H1 (cell line): Measurements from ENCODE around the gene THAP5. TPM values are rescaled to one million over a fixed set of nuclear protein-coding genes. Genes with fewer than 3 reads are reported as not detected.

Experiments used
- CTCF ChIA-PET: fragments of 300-600 bp; sonication (Branson Sonifier 250); formaldehyde crosslinking; loops from one replicate; lab custom pipeline; 2021; ENCODE audit not compliant: partially characterized antibody; lab: Charles Lee
- POLR2A ChIA-PET: fragments of 300-600 bp; sonication (Branson Sonifier 250); formaldehyde crosslinking; loops from one replicate; lab custom pipeline; 2021; ENCODE audit warnings: inconsistent platforms; ENCODE audit not compliant: partially characterized antibody; lab: Charles Lee
- DNase-seq, 2 experiments: peaks; one replicate each; pipeline versions ENCODE4 v3.0.0 to v3.0.0-alpha.2; 2010 to 2022; ENCODE audit warnings: low spot score in 2 of 2, low read depth in 1 of 2, mixed read lengths in 1 of 2
- FAIRE-seq: peaks from 2 replicates; lab custom pipeline; 2011; peaks lifted over from hg19 to GRCh38; lab: Jason Lieb, UNC
- H2AFZ ChIP-seq: 2 replicates; pipeline ENCODE4 v1.8.1; 2012; ENCODE audit warnings: low read length, inconsistent platforms
- H2AK5ac ChIP-seq: 2 replicates; pipeline ENCODE4 v1.6.1; 2013; ENCODE audit warnings: low read depth, low read length
- H2BK120ac ChIP-seq: replicated peaks from 2 replicates; pipeline ENCODE3; 2013; ENCODE audit warnings: low read depth, low read length, inconsistent platforms
- H2BK12ac ChIP-seq: 2 replicates; pipeline ENCODE4 v1.6.1; 2013; ENCODE audit warnings: low read depth, low read length
- H2BK15ac ChIP-seq: 2 replicates; pipeline ENCODE4 v1.6.1; 2013; ENCODE audit warnings: low read length
- H2BK20ac ChIP-seq: 2 replicates; pipeline ENCODE4 v1.6.1; 2013; ENCODE audit warnings: low read length
- H2BK5ac ChIP-seq: 2 replicates; pipeline ENCODE4 v1.6.1; 2013; ENCODE audit warnings: low read depth, low read length
- H3K14ac ChIP-seq: 2 replicates; pipeline ENCODE4 v1.6.1; 2013; ENCODE audit warnings: inconsistent platforms; ENCODE audit not compliant: insufficient read length
- H3K18ac ChIP-seq: 2 replicates; pipeline ENCODE4 v1.6.1; 2013; ENCODE audit warnings: low read length; ENCODE audit errors: extremely low read depth
- H3K23ac ChIP-seq: 2 replicates; pipeline ENCODE4 v1.6.1; 2013; ENCODE audit warnings: inconsistent platforms; ENCODE audit not compliant: insufficient read length
- H3K23me2 ChIP-seq: 2 replicates; pipeline ENCODE4 v1.6.1; 2013; ENCODE audit warnings: low read depth, low read length
- H3K27ac ChIP-seq: 2 replicates; pipeline ENCODE4 v1.6.1; 2011; ENCODE audit warnings: low read depth, low read length, inconsistent platforms
- H3K27me3 ChIP-seq, 4 experiments: replicated peaks in 1 of 4; 1 replicate in 1 of 4; 2 replicates in 3 of 4; pipeline versions ENCODE4 v1.6.1 to v1.8.1; 2011 to 2013; ENCODE audit warnings: low read length in 3 of 4, mild to moderate bottlenecking in 3 of 4, inconsistent platforms in 2 of 4, mixed read lengths in 2 of 4, moderate library complexity in 1 of 4; ENCODE audit not compliant: control insufficient read depth in 3 of 4, insufficient read depth in 3 of 4; ENCODE audit errors: extremely low read depth in 1 of 4
- H3K36me3 ChIP-seq, 4 experiments: 2 replicates each; pipeline versions ENCODE4 v1.6.1 to v1.8.1; 2011 to 2013; ENCODE audit warnings: mild to moderate bottlenecking in 4 of 4, low read length in 3 of 4, moderate library complexity in 2 of 4, control low read depth in 1 of 4, inconsistent platforms in 1 of 4; ENCODE audit not compliant: insufficient read depth in 4 of 4, control insufficient read depth in 2 of 4
- H3K4ac ChIP-seq: replicated peaks from 2 replicates; pipeline ENCODE3; 2013; ENCODE audit warnings: low read length, low read depth, mixed read lengths, inconsistent platforms; ENCODE audit not compliant: insufficient read length
- H3K4me1 ChIP-seq, 4 experiments: replicated peaks in 1 of 4; 1 replicate in 1 of 4; 2 replicates in 3 of 4; pipeline versions ENCODE4 v1.6.1 to v1.8.1; 2011 to 2013; ENCODE audit warnings: low read length in 3 of 4, inconsistent platforms in 2 of 4, mixed read lengths in 1 of 4; ENCODE audit not compliant: insufficient read depth in 4 of 4, control insufficient read depth in 3 of 4
- H3K4me2 ChIP-seq, 2 experiments: 2 replicates each; pipeline versions ENCODE4 v1.6.1 to v1.8.1; 2011 to 2013; ENCODE audit warnings: low read depth in 2 of 2, low read length in 2 of 2, control low read depth in 1 of 2, inconsistent platforms in 1 of 2, mild to moderate bottlenecking in 1 of 2; ENCODE audit not compliant: insufficient read depth in 1 of 2
- H3K4me3 ChIP-seq, 4 experiments: fragments of 200-600, 300-600 bp in 1 of 4; sonication (generic), shearing (Covaris generic), sonication (Bioruptor Twin) in 1 of 4; 2 replicates each; pipeline versions ENCODE4 v1.5.1 to v1.8.1; 2011 to 2016; ENCODE audit warnings: low read length in 4 of 4, low read depth in 3 of 4, control low read depth in 2 of 4, inconsistent platforms in 2 of 4, mild to moderate bottlenecking in 2 of 4, mixed read lengths in 1 of 4, moderate library complexity in 1 of 4; ENCODE audit not compliant: insufficient read depth in 2 of 4; ENCODE audit errors: extremely low read depth in 1 of 4
- H3K56ac ChIP-seq: replicated peaks from 2 replicates; pipeline ENCODE3; 2013; ENCODE audit warnings: low read depth, mild to moderate bottlenecking, mixed read lengths, low read length, inconsistent platforms; ENCODE audit not compliant: insufficient read length
- H3K79me1 ChIP-seq: 2 replicates; pipeline ENCODE4 v1.6.1; 2013; ENCODE audit warnings: low read depth, low read length, control low read depth
- H3K79me2 ChIP-seq, 2 experiments: 2 replicates each; pipeline versions ENCODE4 v1.6.1 to v1.8.1; 2012 to 2013; ENCODE audit warnings: low read length in 2 of 2, mild to moderate bottlenecking in 2 of 2, inconsistent platforms in 1 of 2; ENCODE audit not compliant: insufficient read depth in 2 of 2, control insufficient read depth in 1 of 2
- H3K9ac ChIP-seq, 4 experiments: replicated peaks in 1 of 4; 1 replicate in 1 of 4; 2 replicates in 3 of 4; pipeline versions ENCODE4 v1.6.1 to v1.8.1; 2011 to 2013; ENCODE audit warnings: low read depth in 3 of 4, low read length in 3 of 4, control low read depth in 2 of 4, mild to moderate bottlenecking in 2 of 4, moderate library complexity in 2 of 4, inconsistent platforms in 1 of 4; ENCODE audit errors: extremely low read depth in 1 of 4
- H3K9me3 ChIP-seq, 2 experiments: 2 replicates each; pipeline versions ENCODE4 v1.6.1 to v1.8.1; 2012 to 2013; ENCODE audit warnings: mild to moderate bottlenecking in 2 of 2, moderate library complexity in 2 of 2, control low read depth in 1 of 2, inconsistent platforms in 1 of 2, low read depth in 1 of 2, low read length in 1 of 2, mixed read lengths in 1 of 2; ENCODE audit not compliant: insufficient read depth in 2 of 2
- H4K20me1 ChIP-seq, 2 experiments: replicated peaks in 1 of 2; 2 replicates each; pipeline versions ENCODE3 to v1.8.1; 2011 to 2013; ENCODE audit warnings: inconsistent platforms in 2 of 2, low read length in 2 of 2, mild to moderate bottlenecking in 1 of 2; ENCODE audit not compliant: insufficient read depth in 2 of 2, control insufficient read depth in 1 of 2
- H4K5ac ChIP-seq: 2 replicates; pipeline ENCODE4 v1.6.1; 2013; ENCODE audit warnings: low read length, low read depth, mixed read lengths, inconsistent platforms; ENCODE audit not compliant: insufficient read length
- H4K8ac ChIP-seq: 2 replicates; pipeline ENCODE4 v1.8.0; 2013; ENCODE audit warnings: mild to moderate bottlenecking, moderate library complexity, low read length, inconsistent platforms; ENCODE audit not compliant: insufficient read depth; ENCODE audit errors: extremely low read depth
- H4K91ac ChIP-seq: replicated peaks from 2 replicates; pipeline ENCODE3; 2013; ENCODE audit warnings: low read length, mixed read lengths, inconsistent platforms; ENCODE audit not compliant: insufficient read length
- CBX8 ChIP-seq: fragments of 300-800, 300-1000 bp; sonication (generic); IDR thresholded peaks from 2 replicates; pipeline ENCODE4 v1.7.1; 2016; ENCODE audit warnings: low read depth, low read length, borderline replicate concordance
- SIX5 ChIP-seq: IDR thresholded peaks from 2 replicates; pipeline ENCODE4 v1.6.1; 2011; ENCODE audit warnings: mild to moderate bottlenecking, low read depth, low read length
- WGBS, 2 experiments: shearing (Covaris generic) in 1 of 2; methylation state at CpG; one replicate each; pipeline versions ENCODE4 v1.1.6 to v1.1.7; 2013 to 2015; ENCODE audit warnings: low lambda C conversion rate in 2 of 2, mixed read lengths in 2 of 2, inconsistent platforms in 1 of 2, low coverage in 1 of 2, missing lambda C conversion rate in 1 of 2; ENCODE audit not compliant: insufficient replicate concordance in 2 of 2, insufficient coverage in 1 of 2, insufficient read length in 1 of 2; ENCODE audit errors: extremely low coverage in 1 of 2, missing lambda C conversion rate in 1 of 2; 5-methylcytosine and 5-hydroxymethylcytosine counted together
- polyA plus RNA-seq, 7 experiments: library from polyadenylated mRNA; depleted of rRNA in 3 of 7; stranded (reverse) in 5 of 7; unstranded in 2 of 7; fragments of >200 nt in 5 of 7; fragments of 200-250 nt in 2 of 7; gene quantifications; 1 replicate in 5 of 7; 2 replicates in 1 of 7; 4 replicates in 1 of 7; pipeline versions ENCODE4 v1.2.1 to v1.2.3, GENCODE V29; 2011 to 2013; ENCODE audit warnings: missing spikeins in 2 of 7, mixed read lengths in 2 of 7
- total RNA-seq: library from RNA; stranded (reverse); fragmentation: NEBNext Ultra II Directional; extraction: Animal tissue kit (Norgen Biotek cat#: 25700); gene quantifications from 2 replicates; pipeline ENCODE4 v1.2.1, GENCODE V29; 2021

THAP5 gene
- total and polyA plus RNA-seq, 2 of the 8 experiments (the other 6 are each of a cell fraction or from before 2014, with no cell fraction given), result 3.9 to 24.2 TPM

GRCh38 chr7:108526768-108527017 lies 42.8 kb downstream of the THAP5 start:
- peak overlapping the region in 2 of 4 experiments; percentile 49 to 54; a peak in 3 of 7 replicates for H3K9ac ChIP-seq
- H3K27me3 ChIP-seq, result no peaks in the 10 kb centered on the region
- peak overlapping the region; percentile 73 to 95 (median 86) for H3K4me3 ChIP-seq
- DNase-seq (no peak), FAIRE-seq (no peak)
- H2AFZ ChIP-seq, result peak overlapping the region; percentile 61; the same call in 1 of the 2 replicates
- 0 out of 2 replicates have a peak overlapping the region, but pooled peaks have one; percentile 22 for H2BK15ac ChIP-seq
- ChIA-PET CTCF (interaction anchor here (0.7 to 1.4 kb wide), 4 partner anchors 13 to 381 kb away, joined by 3 to 4 read pairs (median 3); partner anchors contain the start of genes DNAJB9 and THAP5), POLR2A (interaction anchor here (1.0 to 4.7 kb wide), 4 partner anchors 14 to 43 kb away, joined by 3 to 21 read pairs (median 4); partner anchors contain the start of genes DNAJB9 and THAP5)
- no peak overlapping the region for H3K14ac ChIP-seq
- no peak overlapping the region for H2BK120ac ChIP-seq
- H3K27ac ChIP-seq, result no peak overlapping the region
- H3K23me2 ChIP-seq, result peaks cover 4% of the 10 kb centered on the region; the same call in 1 of the 2 replicates
- no peaks in the 10 kb centered on the region for H4K20me1 ChIP-seq
- 0 out of 2 replicates have a peak, but pooled peaks cover 4% of the 10 kb centered on the region for H3K79me1 ChIP-seq
- H2BK12ac ChIP-seq, result no peak overlapping the region
- peaks cover 0 to 32% of the 10 kb centered on the region in 2 experiments; a peak in 3 of 4 replicates for H3K79me2 ChIP-seq
- H3K18ac ChIP-seq, result no peak overlapping the region
- peak overlapping the region; percentile 75 to 93 for H3K4me2 ChIP-seq
- no peaks in the 10 kb centered on the region for H3K36me3 ChIP-seq
- no peak overlapping the region for H4K8ac ChIP-seq
- no peak overlapping the region for H3K4ac ChIP-seq
- WGBS, 2 experiments, result 17% methylated on average over 3 of the region's 3 CpGs; no CpG with 5 or more reads in 1 of the 2 experiments
- no peak overlapping the region for H4K91ac ChIP-seq
- H2BK20ac ChIP-seq, result no peak overlapping the region
- no peaks in the 10 kb centered on the region for H3K9me3 ChIP-seq
- H3K4me1 ChIP-seq, result peaks cover 2 to 10% (median 7%) of the 10 kb centered on the region in 4 experiments; a peak in 4 of 7 replicates
- H2AK5ac ChIP-seq, result no peak overlapping the region
- H3K23ac ChIP-seq, result no peak overlapping the region
- no peak overlapping the region for H4K5ac ChIP-seq
- no peak overlapping the region for H2BK5ac ChIP-seq
- H3K56ac ChIP-seq, result no peak overlapping the region
- TF ChIP-seq CBX8 (no peak), SIX5 (no peak)
